ENCODE data around the gene CEP170B.
"Not testable (repeated sequence)": the region's sequence is repeated elsewhere in the genome, so short reads cannot be mapped to it uniquely, and the experiment has no call there.

Gene CEP170B

DNA sequence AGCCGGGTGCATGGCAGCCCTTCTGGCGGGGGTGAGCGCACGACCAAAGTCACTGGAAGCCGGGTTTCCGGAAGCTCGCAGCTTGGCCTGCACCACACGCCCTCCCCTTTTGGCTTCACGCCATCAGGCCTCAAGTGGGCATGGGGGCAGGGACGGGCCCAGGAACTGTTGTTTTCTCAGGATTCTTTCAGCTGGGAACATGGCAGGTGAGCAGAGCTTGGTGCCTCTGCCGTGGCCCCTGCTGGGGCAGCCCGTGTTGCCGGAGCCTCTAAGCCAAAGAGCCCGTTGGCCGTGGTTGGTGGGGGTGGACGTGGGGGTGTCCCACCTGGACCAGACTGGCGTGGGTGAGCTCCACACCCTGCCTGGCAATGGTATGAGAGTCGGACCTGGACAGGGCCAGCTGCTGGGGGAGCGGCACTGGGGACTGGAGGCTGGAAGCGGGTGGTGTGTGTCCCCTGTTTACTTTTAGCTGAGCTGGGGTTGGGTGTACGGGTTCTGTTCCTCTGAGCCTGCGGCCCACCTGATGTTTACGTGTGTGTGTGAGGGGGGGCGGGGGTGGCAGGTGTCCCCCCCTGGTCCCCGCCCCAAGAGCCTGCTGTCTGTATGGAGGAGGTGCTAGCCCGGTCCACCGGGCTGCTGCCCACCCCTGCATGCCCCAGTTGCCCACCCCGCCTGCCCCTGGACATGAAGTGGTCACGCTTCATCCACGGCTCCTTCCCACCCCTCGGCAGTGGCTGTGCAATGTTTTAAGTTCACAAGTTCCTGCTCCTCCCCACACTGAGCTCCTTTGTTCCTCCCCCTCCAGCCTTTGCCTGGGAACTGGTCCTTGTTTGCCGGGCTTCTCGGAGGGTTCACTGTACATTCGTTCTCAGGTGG lies 31.0 kb downstream of the CEP170B start:
- DNase-seq = peak in 9 of 42 donors; percentile 10 to 36 (median 17)
- intact Hi-C loops (cut with DNase I) = no loop called here

DNA sequence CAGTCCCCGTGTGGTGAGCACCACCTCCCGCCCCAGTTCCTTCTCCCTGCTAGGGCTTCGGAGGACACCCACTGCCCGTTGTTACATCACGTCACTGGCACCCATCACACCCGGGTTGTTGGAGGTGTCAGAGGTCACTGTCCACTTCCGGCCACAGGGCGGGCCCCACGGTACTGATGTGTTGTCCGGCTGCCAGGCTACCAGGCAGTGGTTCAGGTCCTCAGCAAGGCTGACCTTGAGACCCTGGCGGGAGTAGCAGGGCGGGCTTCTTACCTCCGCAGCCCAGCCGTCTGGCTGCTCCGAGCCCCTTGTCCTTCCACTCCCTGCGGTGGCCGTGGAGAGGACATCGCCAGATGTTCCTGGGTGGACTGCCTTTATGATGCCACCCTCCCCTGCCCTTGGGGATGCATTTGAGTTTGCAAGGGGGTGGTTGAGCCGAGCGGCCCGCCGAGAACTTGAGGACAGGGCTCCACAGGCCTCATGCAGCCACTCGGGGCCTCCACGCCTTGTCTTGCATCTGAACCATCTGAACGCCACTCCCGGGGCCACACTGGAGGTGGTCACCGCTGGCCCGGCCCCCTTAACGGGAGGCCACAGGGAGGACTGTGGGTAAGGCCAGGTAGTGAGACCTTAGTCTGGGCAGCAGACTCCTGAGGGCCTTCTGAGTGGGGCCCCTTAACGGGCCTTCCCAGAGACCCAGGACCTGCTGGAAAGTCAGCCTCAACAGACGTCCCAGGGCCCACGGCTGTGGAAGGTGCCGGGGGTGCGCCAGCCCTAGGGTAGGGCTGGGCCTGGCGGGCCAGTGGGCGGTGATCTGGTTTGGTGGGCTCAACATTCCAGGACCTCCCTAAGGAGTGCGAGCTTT lies 32.5 kb downstream of the CEP170B start:
- peak in 8 of 42 donors; percentile 13 to 28 (median 19) for DNase-seq
- intact Hi-C loops (cut with DNase I) = no loop called here

DNA sequence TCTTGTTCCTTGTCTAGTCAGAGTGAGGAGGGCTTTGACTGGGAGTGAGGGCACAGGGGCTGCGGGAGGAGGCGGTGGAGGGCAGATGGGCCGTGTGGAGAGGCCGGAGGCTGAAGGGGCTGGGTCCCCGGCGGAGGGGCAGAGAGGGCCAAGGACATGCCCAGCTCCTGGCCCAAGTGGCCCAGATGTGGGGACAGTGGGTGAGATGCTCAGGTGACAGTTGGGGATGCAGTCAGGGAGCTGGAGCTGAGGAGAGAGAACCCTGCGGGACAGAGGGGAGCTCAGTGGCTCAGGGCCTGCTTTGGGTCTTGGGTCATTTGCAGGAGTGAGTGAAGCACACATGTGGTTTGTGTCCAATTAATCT lies 33.1 kb downstream of the CEP170B start:
- intact Hi-C loops (cut with DNase I) = no loop called here
- peak in 1 of 42 donors; percentile 24 for DNase-seq

DNA sequence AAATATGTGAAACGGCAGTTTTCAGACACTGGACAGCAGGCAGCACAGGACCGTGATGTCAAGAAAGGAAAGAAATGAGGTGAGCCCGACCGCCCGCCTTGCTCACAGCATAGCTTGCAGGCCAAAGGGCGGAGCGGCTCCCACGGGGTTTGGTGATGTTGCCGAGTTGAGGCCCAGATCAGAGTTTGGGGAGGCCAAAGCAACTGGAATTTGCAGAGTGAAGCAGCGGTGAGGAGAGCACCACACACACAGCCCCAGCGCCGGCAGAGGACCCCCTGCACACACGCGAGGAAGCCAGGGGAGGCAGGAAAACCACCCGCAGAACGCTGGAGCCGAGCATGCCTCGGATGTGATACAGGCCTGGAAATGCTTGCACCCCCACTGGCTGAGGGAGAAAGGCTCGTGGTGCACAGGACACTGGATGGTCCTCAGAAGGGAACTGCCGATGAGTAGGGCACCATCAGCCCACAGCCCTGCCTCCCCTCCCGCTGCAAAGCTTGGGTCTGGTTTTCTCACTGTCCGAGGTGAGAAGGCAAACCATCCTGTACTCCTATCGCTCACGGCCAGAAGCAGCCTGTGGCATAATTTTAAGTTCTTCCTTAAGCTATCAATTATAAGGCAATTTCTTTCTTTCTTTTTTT lies 33.9 kb downstream of the CEP170B start:
- DNase-seq = peak in 5 of 42 donors; percentile 14 to 31 (median 16)

DNA sequence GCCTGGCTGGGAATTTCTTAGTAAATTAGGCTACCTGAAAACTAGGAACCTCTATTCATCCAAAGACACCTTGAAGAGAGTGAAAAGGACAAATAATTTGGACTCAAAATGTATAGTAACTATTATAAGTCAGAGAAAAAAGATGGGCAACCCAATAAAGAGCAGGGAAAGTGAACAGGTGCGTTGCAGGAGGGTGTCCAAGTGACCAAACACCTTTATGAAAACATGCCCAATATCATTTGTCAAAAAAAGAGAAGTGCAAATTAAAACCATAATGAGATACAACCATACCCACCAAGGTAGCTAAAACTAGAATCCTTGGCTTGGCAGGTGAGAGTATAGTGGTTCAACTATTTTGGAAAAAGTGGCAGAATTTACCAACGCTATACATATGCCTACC lies 34.7 kb downstream of the CEP170B start:
- intact Hi-C loops (cut with DNase I) = no loop called here
- no peak for DNase-seq

More for the DNA sequence above, 33.9 kb downstream of the CEP170B start:
- intact Hi-C loops (cut with DNase I) = no loop called here

DNA sequence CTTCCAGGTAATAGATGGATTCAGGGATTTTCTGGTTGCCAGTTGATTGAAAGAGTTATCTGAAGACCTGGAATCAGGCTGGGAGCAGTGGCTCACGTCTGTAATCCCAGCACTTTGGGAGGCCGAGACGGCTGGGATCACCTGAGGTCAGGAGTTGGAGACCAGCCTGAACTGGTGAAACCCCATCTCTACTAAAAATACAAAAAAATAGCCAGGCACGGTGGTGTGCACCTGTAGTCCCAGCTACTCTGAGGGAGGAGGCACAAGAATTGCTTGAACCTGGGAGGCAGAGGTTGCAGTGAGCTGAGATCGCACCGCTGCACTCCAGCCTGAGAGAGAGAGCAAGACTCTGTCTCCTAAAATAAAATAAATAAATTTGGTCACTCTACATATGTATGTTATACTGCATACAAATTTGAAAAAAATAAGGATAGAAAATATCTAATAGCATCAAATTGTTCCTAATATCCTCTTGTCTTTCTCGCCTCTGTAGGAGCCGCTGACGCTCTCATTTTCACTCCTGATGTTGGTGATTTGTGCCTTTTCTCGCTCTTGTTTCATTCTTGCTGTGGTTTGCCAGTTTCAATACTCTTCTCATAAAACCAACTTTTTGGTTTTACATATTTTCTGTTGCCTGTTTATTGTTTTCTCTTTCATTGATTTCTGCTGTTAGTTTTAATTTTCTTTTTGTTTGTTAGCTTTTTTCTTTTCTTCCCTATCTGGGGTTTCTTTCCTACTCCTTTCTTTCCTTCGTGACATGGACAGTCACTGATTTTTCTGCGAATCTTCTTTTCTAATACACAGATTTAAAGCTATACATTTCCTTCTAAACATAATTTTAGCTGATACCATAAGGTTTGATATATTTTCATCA lies 35.8 kb downstream of the CEP170B start:
- DNase-seq = peak in 1 of 42 donors; percentile 26
- intact Hi-C loops (cut with DNase I) = no loop called here

DNA sequence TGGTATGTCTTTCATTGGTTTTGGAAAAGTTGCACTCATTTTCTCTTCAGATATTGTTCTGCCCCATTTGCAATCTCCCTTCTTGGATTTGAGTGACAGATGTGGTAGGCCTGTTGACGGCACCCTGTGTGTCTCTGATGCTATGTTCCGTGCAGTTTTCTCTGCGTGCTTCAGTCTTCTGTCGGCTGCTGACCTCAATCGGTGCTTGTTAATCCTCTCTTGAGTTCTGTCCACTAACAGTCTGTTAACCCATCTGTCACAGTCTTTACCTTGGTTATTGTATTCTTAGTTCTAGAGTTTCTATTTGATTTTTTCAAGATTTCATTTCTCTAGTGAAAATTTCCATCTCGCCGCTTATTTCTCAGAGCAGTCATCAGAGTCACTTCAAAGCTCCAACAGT lies 38.9 kb downstream of the CEP170B start:
- DNase-seq = peak in 1 of 42 donors; percentile 10
- intact Hi-C loops (cut with DNase I) = no loop called here

DNA sequence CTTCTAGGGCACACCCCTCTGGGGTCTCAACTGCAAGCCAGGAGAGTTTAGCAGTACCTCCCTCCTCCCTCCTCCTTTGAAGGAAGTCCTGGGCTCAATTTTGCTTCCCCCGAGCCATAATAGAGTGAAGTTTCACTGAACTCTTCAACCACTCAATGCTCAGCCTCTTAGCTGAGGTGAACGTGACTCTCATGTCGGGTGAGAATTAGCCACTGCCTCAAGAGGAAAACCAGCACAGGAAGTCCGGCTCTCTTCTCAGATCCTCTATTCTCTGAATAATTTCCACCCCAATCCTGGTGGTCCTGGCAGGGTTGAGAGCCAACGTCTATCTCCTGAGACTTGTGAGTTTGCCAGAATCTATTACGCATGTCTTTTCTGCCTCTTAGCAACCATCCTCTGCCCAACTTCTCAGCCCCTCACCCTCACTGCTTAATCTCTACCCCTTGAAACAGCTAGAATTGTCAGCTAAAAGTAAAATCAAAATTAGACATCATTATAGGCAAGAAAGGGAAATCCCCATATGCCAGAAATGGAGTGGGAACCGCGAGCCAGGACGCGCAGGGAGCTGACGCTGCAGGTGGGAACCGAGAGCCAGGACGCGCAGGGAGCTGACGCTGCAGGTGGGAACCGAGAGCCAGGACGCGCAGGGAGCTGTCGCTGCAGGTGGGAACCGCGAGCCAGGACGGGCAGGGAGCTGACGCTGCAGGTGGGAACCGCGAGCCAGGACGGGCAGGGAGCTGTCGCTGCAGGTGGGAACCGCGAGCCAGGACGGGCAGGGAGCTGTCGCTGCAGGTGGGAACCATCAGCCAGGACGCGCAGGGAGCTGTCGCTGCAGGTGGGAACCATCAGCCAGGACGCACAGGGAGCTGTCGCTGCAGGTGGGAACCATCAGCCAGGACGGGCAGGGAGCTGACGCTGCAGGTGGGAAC lies 39.8 kb downstream of the CEP170B start:
- peak in 1 of 42 donors; percentile 17 for DNase-seq
- intact Hi-C loops (cut with DNase I) = not testable (repeated sequence)

DNA sequence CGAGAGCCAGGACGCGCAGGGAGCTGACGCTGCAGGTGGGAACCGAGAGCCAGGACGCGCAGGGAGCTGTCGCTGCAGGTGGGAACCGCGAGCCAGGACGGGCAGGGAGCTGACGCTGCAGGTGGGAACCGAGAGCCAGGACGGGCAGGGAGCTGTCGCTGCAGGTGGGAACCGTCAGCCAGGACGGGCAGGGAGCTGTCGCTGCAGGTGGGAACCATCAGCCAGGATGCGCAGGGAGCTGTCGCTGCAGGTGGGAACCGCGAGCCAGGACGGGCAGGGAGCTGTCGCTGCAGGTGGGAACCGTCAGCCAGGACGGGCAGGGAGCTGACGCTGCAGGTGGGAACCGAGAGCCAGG lies 40.5 kb downstream of the CEP170B start:
- intact Hi-C loops (cut with DNase I); DNase-seq: not testable (repeated sequence)

DNA sequence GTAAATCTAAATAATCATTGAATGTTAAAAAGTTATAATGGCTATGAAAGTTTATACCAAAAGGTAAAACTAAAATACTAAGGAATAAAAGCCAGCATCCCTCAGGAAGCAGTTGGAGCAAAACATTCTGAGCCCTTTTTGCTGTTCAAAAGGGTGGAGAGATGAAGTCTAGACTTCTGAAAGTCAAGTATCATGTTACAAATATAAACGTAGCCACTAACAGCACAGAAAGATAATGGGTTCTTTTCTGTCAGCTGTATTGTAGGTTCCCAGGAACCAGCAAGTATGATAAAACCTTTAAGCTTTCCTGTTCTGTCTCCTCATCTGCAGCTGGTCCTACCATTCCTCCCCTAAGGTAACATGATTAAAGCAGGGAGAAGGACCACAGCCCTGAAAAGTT lies 43.2 kb downstream of the CEP170B start:
- DNase-seq = no peak
- intact Hi-C loops (cut with DNase I) = no loop called here

DNA sequence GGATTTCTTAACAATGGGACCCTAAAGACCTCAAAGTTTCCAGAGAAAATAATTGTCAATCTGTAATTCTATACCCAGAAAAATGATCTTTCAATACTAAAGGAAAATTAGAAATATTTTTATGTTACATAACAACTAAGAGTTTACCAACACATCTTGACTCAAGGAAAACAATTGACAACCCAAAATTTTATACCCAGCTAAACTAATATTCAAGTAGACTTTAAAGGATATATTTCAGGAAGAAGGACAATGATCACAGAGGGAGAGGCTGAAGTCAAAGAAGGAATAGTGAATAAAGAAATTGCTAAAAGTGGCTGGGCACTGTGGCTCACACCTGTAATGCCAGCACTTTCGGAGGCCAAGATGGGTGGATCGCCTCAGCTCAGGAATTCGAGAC lies 47.0 kb downstream of the CEP170B start:
- intact Hi-C loops (cut with DNase I) = no loop called here
- no peak for DNase-seq

DNA sequence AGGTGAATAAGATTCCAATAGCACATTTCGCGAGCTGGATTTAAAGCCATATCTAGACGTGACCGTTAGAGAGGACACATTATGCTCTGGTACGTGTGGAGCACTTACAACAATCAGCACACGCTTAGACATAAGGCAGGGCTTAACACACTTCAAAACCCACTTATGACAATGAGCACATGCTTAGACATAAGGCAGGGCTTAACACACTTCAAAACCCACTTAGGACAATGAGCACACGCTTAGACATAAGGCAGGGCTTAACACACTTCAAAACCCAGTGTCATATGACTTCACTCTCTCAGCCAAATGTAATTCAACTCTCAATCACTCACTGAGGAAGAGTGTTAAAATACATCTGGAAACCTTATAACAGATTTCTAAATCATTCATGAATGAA lies 48.4 kb downstream of the CEP170B start:
- no peak for DNase-seq

DNA sequence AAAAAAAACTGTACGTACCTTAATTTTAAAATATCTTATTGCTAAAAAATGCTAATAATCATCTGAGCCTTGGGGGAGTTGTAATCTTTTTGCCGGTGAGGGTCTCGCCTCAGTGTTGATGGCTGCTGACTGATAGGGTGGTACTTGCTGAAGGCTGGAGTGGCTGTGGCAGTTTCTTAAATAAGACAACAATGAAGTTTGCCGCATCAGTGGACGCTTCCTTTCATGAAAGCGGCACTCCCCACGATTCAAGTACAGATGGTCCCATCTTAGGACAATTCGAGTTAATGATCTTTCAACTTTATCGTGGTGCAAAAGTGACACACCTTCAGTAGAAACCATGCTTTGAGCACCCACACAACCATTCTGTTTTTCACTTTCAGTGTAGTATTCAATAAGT lies 52.0 kb downstream of the CEP170B start:
- peak in 1 of 42 donors; percentile 9 for DNase-seq
- intact Hi-C loops (cut with DNase I) = no loop called here

More for the DNA sequence above, 48.4 kb downstream of the CEP170B start:
- intact Hi-C loops (cut with DNase I) = no loop called here

DNA sequence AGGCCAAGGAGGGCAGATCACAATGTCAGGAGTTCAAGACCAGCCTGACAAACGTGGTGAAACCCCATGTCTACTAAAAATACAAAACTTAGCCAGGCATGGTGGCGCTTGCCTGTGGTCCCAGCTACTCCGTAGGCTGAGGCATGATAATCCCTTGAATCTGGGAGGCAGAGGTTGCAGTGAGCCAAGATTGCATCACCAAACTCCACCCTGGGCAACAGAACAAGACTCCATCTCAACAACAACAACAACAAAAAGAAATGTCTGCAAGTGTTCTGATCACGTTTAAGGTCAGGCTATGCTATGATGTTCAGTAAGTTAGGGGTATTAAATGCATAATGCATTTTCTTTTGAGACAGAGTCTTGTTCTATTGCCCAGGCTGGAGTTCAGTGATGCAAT lies 52.9 kb downstream of the CEP170B start:
- no peak for DNase-seq
- intact Hi-C loops (cut with DNase I) = no loop called here

DNA sequence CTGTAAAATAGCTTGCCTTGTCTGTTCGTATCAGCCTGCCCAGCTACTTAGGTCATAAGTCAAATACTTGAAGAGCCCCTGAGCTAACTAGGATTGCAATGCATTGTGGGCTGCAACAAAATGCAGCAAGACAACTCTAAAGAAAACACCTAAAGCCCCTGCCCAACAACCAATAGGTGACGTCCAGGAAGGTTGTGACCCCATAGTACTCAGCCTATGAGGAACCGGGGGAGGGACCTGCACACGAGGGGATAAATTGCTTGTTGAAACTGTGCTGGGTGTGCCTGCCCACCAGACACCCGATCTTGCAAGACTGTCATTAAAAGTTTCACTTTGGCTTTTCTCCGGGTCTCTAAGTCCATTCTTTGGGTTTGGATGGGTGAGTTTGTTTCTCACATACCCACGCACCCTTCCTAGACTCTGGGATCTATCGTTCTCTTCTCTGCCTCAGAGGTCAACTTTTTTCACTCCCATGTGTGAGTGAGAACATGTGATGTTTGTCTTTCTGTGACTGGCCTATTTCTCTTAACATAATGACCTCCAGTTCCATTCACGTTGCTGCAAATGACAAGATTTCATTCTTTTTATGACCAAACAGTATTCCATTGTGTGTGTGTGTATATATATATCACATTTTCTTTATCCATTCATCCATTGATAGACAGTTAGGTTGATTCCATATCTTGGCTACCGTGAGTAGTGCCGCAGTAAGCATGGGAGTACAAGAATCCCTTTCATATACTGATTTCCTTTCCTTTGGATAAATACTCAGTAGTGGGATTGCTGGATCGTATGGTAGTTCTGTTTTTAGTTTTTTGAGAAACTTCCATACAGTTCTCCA lies 54.3 kb downstream of the CEP170B start:
- intact Hi-C loops (cut with DNase I); DNase-seq: not testable (repeated sequence)

DNA sequence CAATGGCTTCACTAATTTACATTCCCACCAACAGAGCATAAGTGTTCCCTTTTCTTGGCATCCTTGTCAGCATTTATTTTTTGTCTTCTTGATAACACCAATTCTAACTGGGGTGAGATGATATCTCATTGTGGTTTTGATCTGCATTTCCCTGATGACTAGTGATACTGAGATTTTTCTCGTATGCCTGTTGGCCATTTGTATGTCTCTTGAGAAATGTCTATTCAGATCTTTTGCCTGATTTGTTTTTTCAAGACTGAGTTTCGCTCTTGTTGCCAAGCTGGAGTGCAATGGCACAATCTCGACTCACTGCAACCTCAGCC lies 54.9 kb downstream of the CEP170B start:
- intact Hi-C loops (cut with DNase I) = no loop called here
- DNase-seq = no peak

Data from head of caudate nucleus (tissue), 42 donors.